ENCODE measurements around the gene ZNF155. TPM values are rescaled to one million over a fixed set of nuclear protein-coding genes. Genes with fewer than 3 reads are reported as not detected.
"Not testable (repeated sequence)": the region's sequence is repeated elsewhere in the genome, so short reads cannot be mapped to it uniquely, and the experiment has no call there.

ZNF155 gene
- total RNA-seq (10 to 100 TPM; 13.2 to 13.7 TPM), polyA plus RNA-seq (1 to 10 TPM in 2 of 3 donors, under 1 TPM in 1; 0.58 to 2.3 (median 2.3) TPM), total RNA-seq (9.3 to 24.7 (median 14.1) reads per million in 6 experiments)

- H3K36me3 Mint-ChIP-seq: peaks cover 16 to 28% (median 20%) of the 10 kb centered on the region in 3 donors
Observed at GRCh38 chr19:43983912-43984686, at the start of gene ZNF155. TSS of gene ZNF155 (plus strand) at chr19:43984188. CDS start at chr19:43988544, 4,356 bp downstream.

GRCh38 chr19:43934985-43935708 lies 48.8 kb upstream of the ZNF155 start, which contains the start of gene ZNF45:
TSS of gene ZNF45 (minus strand) at chr19:43935282. CDS start at chr19:43922185, 13,097 bp downstream.
- Mint-ChIP-seq H3K36me3 (peaks cover 8 to 32% (median 26%) of the 10 kb centered on the region in 3 donors), H3K4me3 (peak within 1 kb of the TSS; percentile 88 to 97 (median 94)), H3K27ac (peak within 1 kb of the TSS; percentile 77 to 98 (median 94)), H3K27me3 (peaks cover 0 to 8% (median under 1%) of the 10 kb centered on the region in 5 donors), H3K9me3 (peaks cover 0 to 8% (median 2%) of the 10 kb centered on the region in 9 donors), H3K4me1 (peaks cover 10 to 31% (median 24%) of the 10 kb centered on the region in 4 donors)
- peak; percentile 74 to 92 (median 84) for DNase-seq
- POLR2A ChIA-PET: interaction anchor here (0.6 to 2.8 kb wide), 11 partner anchors 10 to 369 kb away, joined by 3 to 18 read pairs (median 4); partner anchors contain the start of genes ZNF221, ZNF226, ZNF227 and ZNF235
- ATAC-seq: peak; percentile 94 to 95

More at GRCh38 chr19:43983912-43984686, at the start of gene ZNF155:
- H3K27ac Mint-ChIP-seq: peak within 1 kb of the TSS; percentile 81 to 98 (median 96)
- DNase-seq (peak; percentile 30 to 82 (median 66)), ATAC-seq (peak; percentile 87 to 94)
- peak within 1 kb of the TSS; percentile 86 to 99 (median 96) for H3K4me3 Mint-ChIP-seq
- peaks cover 7 to 26% (median 16%) of the 10 kb centered on the region in 4 donors for H3K4me1 Mint-ChIP-seq
- POLR2A ChIA-PET: no interaction called here
- peaks cover 0 to 19% (median 10%) of the 10 kb centered on the region in 9 donors for H3K9me3 Mint-ChIP-seq
- H3K27me3 Mint-ChIP-seq: no peaks in the 10 kb centered on the region

- ATAC-seq: no peak
- Mint-ChIP-seq H3K9me3 (peaks cover 0 to 18% (median 7%) of the 10 kb centered on the region in 9 donors), H3K4me1 (peaks cover 7 to 28% (median 24%) of the 10 kb centered on the region in 4 donors), H3K27me3 (peaks cover 0 to 9% (median 1%) of the 10 kb centered on the region in 5 donors), H3K27ac (peak overlapping the region in 4 of 10 donors; percentile 30 to 96 (median 68)), H3K36me3 (peaks cover 4 to 22% (median 18%) of the 10 kb centered on the region in 3 donors), H3K4me3 (peak overlapping the region; percentile 18 to 97 (median 94))
- DNase-seq: no peak
- POLR2A ChIA-PET: interaction anchor here (0.6 to 2.8 kb wide), 2 partner anchors 15 to 416 kb away, joined by 3 to 18 read pairs; partner anchors contain the start of gene ZNF221
Observed at GRCh38 chr19:43936188-43936587, 47.8 kb upstream of the ZNF155 start.

GRCh38 chr19:43939557-43940260 lies 44.3 kb upstream of the ZNF155 start:
- Mint-ChIP-seq H3K4me1 (peaks cover 3 to 9% (median 5%) of the 10 kb centered on the region in 4 donors), H3K9me3 (peaks cover 0 to 21% (median 10%) of the 10 kb centered on the region in 9 donors), H3K36me3 (peaks cover 0 to 17% (median 2%) of the 10 kb centered on the region in 3 donors), H3K27ac (no peak overlapping the region), H3K27me3 (peaks cover 1 to 27% (median 8%) of the 10 kb centered on the region in 5 donors), H3K4me3 (no peak overlapping the region)
- ATAC-seq (no peak), DNase-seq (no peak)
- POLR2A ChIA-PET: no interaction called here

GRCh38 chr19:43940719-43941118 lies 43.3 kb upstream of the ZNF155 start:
- Mint-ChIP-seq H3K27ac (no peak overlapping the region), H3K4me1 (peaks cover 0 to 3% (median under 1%) of the 10 kb centered on the region in 4 donors), H3K4me3 (no peak overlapping the region), H3K27me3 (peaks cover 3 to 34% (median 9%) of the 10 kb centered on the region in 5 donors), H3K9me3 (peaks cover 3 to 29% (median 12%) of the 10 kb centered on the region in 9 donors), H3K36me3 (peaks cover 0 to 18% (median 2%) of the 10 kb centered on the region in 3 donors)
- POLR2A ChIA-PET: no interaction called here
- DNase-seq: no peak
- no peak for ATAC-seq

- ATAC-seq: no peak
- H3K4me1 Mint-ChIP-seq: no peaks in the 10 kb centered on the region
- no peak overlapping the region for H3K27ac Mint-ChIP-seq
- no peak for DNase-seq
- POLR2A ChIA-PET: no interaction called here
- H3K9me3 Mint-ChIP-seq: peaks cover 8 to 34% (median 17%) of the 10 kb centered on the region in 9 donors
- H3K36me3 Mint-ChIP-seq: peaks cover 0 to 22% (median 2%) of the 10 kb centered on the region in 3 donors
- peaks cover 6 to 38% (median 12%) of the 10 kb centered on the region in 5 donors for H3K27me3 Mint-ChIP-seq
- H3K4me3 Mint-ChIP-seq: no peak overlapping the region
Observed at GRCh38 chr19:43941209-43941608, 42.8 kb upstream of the ZNF155 start.

GRCh38 chr19:43947412-43947811 lies 36.6 kb upstream of the ZNF155 start:
- DNase-seq, H3K27ac Mint-ChIP-seq, POLR2A ChIA-PET, H3K4me3 Mint-ChIP-seq, ATAC-seq: not testable (repeated sequence)
- peaks cover 25 to 64% (median 48%) of the 10 kb centered on the region in 9 donors for H3K9me3 Mint-ChIP-seq
- peaks cover 3 to 55% (median 22%) of the 10 kb centered on the region in 3 donors for H3K36me3 Mint-ChIP-seq
- peaks cover 3 to 11% (median 9%) of the 10 kb centered on the region in 4 donors for H3K4me1 Mint-ChIP-seq
- H3K27me3 Mint-ChIP-seq: peaks cover 12 to 51% (median 24%) of the 10 kb centered on the region in 5 donors

GRCh38 chr19:43949803-43950202 lies 34.2 kb upstream of the ZNF155 start:
- Mint-ChIP-seq H3K4me3 (peak overlapping the region in 8 of 10 donors; percentile 19 to 81 (median 42)), H3K27ac (peak overlapping the region in 1 of 10 donors; percentile 15), H3K36me3 (peaks cover 3 to 50% (median 29%) of the 10 kb centered on the region in 3 donors), H3K9me3 (peaks cover 25 to 68% (median 51%) of the 10 kb centered on the region in 9 donors), H3K27me3 (peaks cover 14 to 42% (median 21%) of the 10 kb centered on the region in 5 donors), H3K4me1 (peaks cover 3 to 11% (median 9%) of the 10 kb centered on the region in 4 donors)
- POLR2A ChIA-PET: interaction anchor here (1.1 kb wide), 1 partner anchor 14 kb away, joined by 3 read pairs; the partner anchor contains the start of gene ZNF45
- ATAC-seq, DNase-seq: not testable (repeated sequence)

- H3K27ac Mint-ChIP-seq: peak within 1 kb of the TSS; percentile 79 to 93 (median 90)
- ATAC-seq (peak; percentile 76 to 86), DNase-seq (peak; percentile 18 to 77 (median 42))
- peaks cover 9 to 31% (median 20%) of the 10 kb centered on the region in 5 donors for H3K27me3 Mint-ChIP-seq
- H3K4me3 Mint-ChIP-seq: peak within 1 kb of the TSS; percentile 91 to 98 (median 96)
- H3K9me3 Mint-ChIP-seq: peaks cover 22 to 69% (median 49%) of the 10 kb centered on the region in 9 donors
- POLR2A ChIA-PET: interaction anchor here (0.7 to 1.3 kb wide), 3 partner anchors 15 to 261 kb away, joined by 3 to 18 read pairs (median 3); partner anchors contain the start of genes ZNF227 and ZNF45
- peaks cover 3 to 11% (median 9%) of the 10 kb centered on the region in 4 donors for H3K4me1 Mint-ChIP-seq
- peaks cover 3 to 53% (median 37%) of the 10 kb centered on the region in 3 donors for H3K36me3 Mint-ChIP-seq
Observed at GRCh38 chr19:43950834-43951645, 32.9 kb upstream of the ZNF155 start, which contains the start of gene ZNF221. TSS of gene ZNF221 (plus strand) at chr19:43951228. CDS start at chr19:43962727, 11,499 bp downstream.

GRCh38 chr19:43956827-43957226 lies 27.2 kb upstream of the ZNF155 start:
- Mint-ChIP-seq H3K36me3 (peaks cover 7 to 47% (median 46%) of the 10 kb centered on the region in 3 donors), H3K27ac (no peak overlapping the region), H3K4me1 (peaks cover 0 to 3% (median 0%) of the 10 kb centered on the region in 4 donors), H3K4me3 (no peak overlapping the region), H3K9me3 (peaks cover 7 to 70% (median 34%) of the 10 kb centered on the region in 9 donors), H3K27me3 (peaks cover 0 to 4% (median 2%) of the 10 kb centered on the region in 5 donors)
- DNase-seq (no peak), ATAC-seq (no peak)
- POLR2A ChIA-PET: no interaction called here
